MM.1S (cell line): ENCODE data around the gene PSG2.
"Not testable (repeated sequence)": the region's sequence is repeated elsewhere in the genome, so short reads cannot be mapped to it uniquely, and the experiment has no call there.

ENCODE experiments used
- DNase-seq: peaks from one replicate; pipeline ENCODE4 v3.0.0-alpha.2; 2015
- H2AFZ ChIP-seq: fragments of 300-600 bp; sonication (generic); 2 replicates; pipeline ENCODE4 v1.6.0; 2016; ENCODE audit warnings: antibody characterized with exemption, low read length
- H3F3A ChIP-seq: fragments of 300-600 bp; sonication (generic); 2 replicates; pipeline ENCODE4 v1.6.1; 2016; ENCODE audit warnings: mild to moderate bottlenecking, antibody characterized with exemption, low read length, moderate library complexity, mixed read lengths; ENCODE audit not compliant: insufficient read depth
- H3K27ac ChIP-seq: fragments of 300-600 bp; sonication (generic); 2 replicates; pipeline ENCODE4 v1.5.1; 2016; ENCODE audit warnings: mild to moderate bottlenecking, low read length
- H3K27me3 ChIP-seq: fragments of 300-600 bp; sonication (generic); replicated peaks from 2 replicates; pipeline ENCODE4 v1.6.0; 2016; ENCODE audit warnings: low read length; ENCODE audit not compliant: insufficient read depth
- H3K36me3 ChIP-seq: fragments of 300-600 bp; sonication (generic); replicated peaks from 2 replicates; pipeline ENCODE4 v1.6.1; 2016; ENCODE audit warnings: mild to moderate bottlenecking, low read length, mixed read lengths; ENCODE audit not compliant: insufficient read depth
- H3K4me1 ChIP-seq: fragments of 300-600 bp; sonication (generic); 2 replicates; pipeline ENCODE4 v1.6.1; 2016; ENCODE audit warnings: low read length, mixed read lengths
- H3K4me2 ChIP-seq: fragments of 300-600 bp; sonication (generic); 2 replicates; pipeline ENCODE4 v1.6.0; 2016; ENCODE audit warnings: low read depth, low read length
- H3K4me3 ChIP-seq: fragments of 300-600 bp; sonication (generic); 2 replicates; pipeline ENCODE4 v1.5.1; 2016; ENCODE audit warnings: low read length, mixed read lengths
- H3K79me2 ChIP-seq: fragments of 300-600 bp; sonication (generic); 2 replicates; pipeline ENCODE4 v1.6.1; 2016; ENCODE audit warnings: mixed run types, low read length, mixed read lengths
- H3K9ac ChIP-seq: fragments of 300-600 bp; sonication (generic); 2 replicates; pipeline ENCODE4 v1.6.1; 2016; ENCODE audit warnings: low read length, mixed read lengths
- H3K9me2 ChIP-seq: fragments of 300-600 bp; sonication (generic); replicated peaks from 2 replicates; pipeline ENCODE4 v1.6.1; 2016; ENCODE audit warnings: mild to moderate bottlenecking, low read length, mixed read lengths; ENCODE audit not compliant: insufficient read depth
- H3K9me3 ChIP-seq: fragments of 300-600 bp; sonication (generic); replicated peaks from 2 replicates; pipeline ENCODE4 v1.6.1; 2016; ENCODE audit warnings: mild to moderate bottlenecking, low read length, mixed read lengths; ENCODE audit not compliant: insufficient read depth
- H4K20me1 ChIP-seq: fragments of 300-600 bp; sonication (generic); 2 replicates; pipeline ENCODE4 v1.6.1; 2016; ENCODE audit warnings: mild to moderate bottlenecking, low read length, moderate library complexity, mixed read lengths; ENCODE audit not compliant: insufficient read depth
- CTCF ChIP-seq: fragments of 300-600 bp; sonication (generic); IDR thresholded peaks from 2 replicates; pipeline ENCODE4 v1.5.1; 2016; ENCODE audit warnings: antibody characterized with exemption, low read length, mixed read lengths

The PSG2 gene

GRCh38 chr19:43027985-43028384, 54.5 kb downstream of the PSG2 start:
- not testable (repeated sequence) for H3K9me3 ChIP-seq, H3F3A ChIP-seq, H3K27me3 ChIP-seq, H2AFZ ChIP-seq, H3K9me2 ChIP-seq, DNase-seq, H3K79me2 ChIP-seq, H3K36me3 ChIP-seq, H3K4me3 ChIP-seq, H3K9ac ChIP-seq, H3K27ac ChIP-seq, H3K4me2 ChIP-seq, H3K4me1 ChIP-seq, H4K20me1 ChIP-seq
- peak; percentile 42 for TF ChIP-seq CTCF

GRCh38 chr19:43027061-43027460, 55.4 kb downstream of the PSG2 start:
- not testable (repeated sequence) for H3K4me3 ChIP-seq, H3K4me1 ChIP-seq, H2AFZ ChIP-seq, H3F3A ChIP-seq, H3K27ac ChIP-seq, H3K9me3 ChIP-seq, H3K9ac ChIP-seq, H3K9me2 ChIP-seq, DNase-seq, H3K27me3 ChIP-seq, H3K4me2 ChIP-seq, H3K79me2 ChIP-seq, H4K20me1 ChIP-seq, H3K36me3 ChIP-seq

DNA sequence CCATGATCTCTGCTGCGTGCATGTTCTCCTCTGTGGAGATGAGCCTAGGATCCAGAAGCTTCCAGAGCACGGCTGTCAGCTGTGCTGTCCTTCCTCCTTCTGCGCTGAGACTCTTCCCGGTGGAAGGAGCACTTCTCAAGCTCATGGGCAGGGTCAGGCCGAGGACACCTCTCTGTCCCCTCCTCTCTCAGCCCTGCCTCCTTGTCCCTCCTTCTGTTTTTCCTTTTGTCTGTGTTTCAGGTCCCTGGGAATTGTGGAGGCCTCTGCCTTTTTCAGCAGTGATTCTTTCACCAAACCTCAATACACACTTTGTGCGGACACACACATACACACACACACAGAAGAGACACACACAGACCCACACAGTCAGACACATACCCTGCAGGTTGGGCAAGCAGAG, 56.1 kb downstream of the PSG2 start, which contains the start of gene PSG11:
TSS of gene PSG11 (minus strand) at position 101 of the 400 bp plus-strand sequence. CDS start at position 4, 97 bp downstream.
- H3K9ac ChIP-seq, H3K9me2 ChIP-seq, H3K4me1 ChIP-seq, H3K9me3 ChIP-seq, H3K79me2 ChIP-seq, H3K27me3 ChIP-seq, H3F3A ChIP-seq, H4K20me1 ChIP-seq, H3K36me3 ChIP-seq, H2AFZ ChIP-seq, H3K27ac ChIP-seq, H3K4me3 ChIP-seq, DNase-seq, H3K4me2 ChIP-seq: not testable (repeated sequence)

DNA sequence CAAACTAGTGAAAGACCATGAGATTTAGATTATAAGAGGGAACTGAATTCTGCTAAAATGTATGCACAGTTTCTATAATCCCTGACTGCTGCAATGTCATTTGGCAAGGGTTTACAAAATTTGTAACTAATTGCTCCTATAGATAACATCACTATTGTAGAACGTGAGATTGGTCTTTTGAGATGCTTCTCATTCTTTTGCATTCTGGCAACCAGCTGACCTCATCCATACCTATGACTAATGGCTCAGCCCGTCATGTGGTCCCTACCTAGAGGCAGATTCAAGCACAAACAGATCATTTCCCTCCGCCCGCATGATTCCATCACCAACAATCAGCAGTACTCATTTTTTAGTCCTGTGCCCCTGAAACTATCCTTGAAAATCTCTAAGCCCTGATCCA, 60.4 kb downstream of the PSG2 start:
- H3K27ac ChIP-seq, DNase-seq: not testable (repeated sequence)

DNA sequence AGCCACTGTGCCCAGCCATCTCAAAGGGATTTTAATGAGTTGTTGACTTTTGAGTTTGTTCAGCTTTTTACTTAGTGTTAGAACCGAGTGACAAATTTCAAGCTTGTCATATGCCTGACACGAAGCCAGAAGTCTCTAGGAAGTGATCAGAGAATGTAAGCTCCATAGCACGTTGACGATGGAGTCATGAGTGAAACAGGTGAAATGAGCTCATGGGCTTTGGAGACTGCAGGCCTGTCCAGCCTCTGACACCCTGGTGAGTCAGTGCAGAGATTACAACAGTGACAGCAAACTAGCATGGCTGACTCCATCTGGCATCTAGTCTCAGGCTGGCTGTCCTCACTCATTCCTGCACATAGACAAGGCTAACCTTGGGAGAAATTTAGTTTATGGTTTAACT, 60.9 kb downstream of the PSG2 start:
- H3K27me3 ChIP-seq, H3K9me2 ChIP-seq, H2AFZ ChIP-seq, H3K9me3 ChIP-seq, H3K9ac ChIP-seq, H3F3A ChIP-seq, DNase-seq, H3K27ac ChIP-seq, H3K36me3 ChIP-seq, H3K4me1 ChIP-seq, H4K20me1 ChIP-seq, H3K4me2 ChIP-seq, H3K4me3 ChIP-seq, H3K79me2 ChIP-seq: not testable (repeated sequence)

More for the DNA sequence above, 60.4 kb downstream of the PSG2 start:
- not testable (repeated sequence) for H3F3A ChIP-seq, H3K4me3 ChIP-seq, H3K4me1 ChIP-seq, H3K9me3 ChIP-seq, H2AFZ ChIP-seq, H3K9ac ChIP-seq, H3K27me3 ChIP-seq, H3K4me2 ChIP-seq, H4K20me1 ChIP-seq, H3K9me2 ChIP-seq, H3K36me3 ChIP-seq, H3K79me2 ChIP-seq

GRCh38 chr19:43019588-43019987, 62.9 kb downstream of the PSG2 start:
- H3K27me3 ChIP-seq, H3K4me1 ChIP-seq, DNase-seq: not testable (repeated sequence)

More at GRCh38 chr19:43019588-43019987, 62.9 kb downstream of the PSG2 start:
- H3K79me2 ChIP-seq, H3F3A ChIP-seq, H4K20me1 ChIP-seq, H3K9ac ChIP-seq, H3K4me2 ChIP-seq, H3K9me3 ChIP-seq, H3K27ac ChIP-seq, H3K36me3 ChIP-seq, H3K4me3 ChIP-seq, H3K9me2 ChIP-seq, H2AFZ ChIP-seq: not testable (repeated sequence)
